H1 (cell line): ENCODE data around the gene NMD3. TPM values are rescaled to one million over a fixed set of nuclear protein-coding genes. Genes with fewer than 3 reads are reported as not detected.

Experiments used
- CTCF ChIA-PET: fragments of 300-600 bp; sonication (Branson Sonifier 250); formaldehyde crosslinking; loops from one replicate; lab custom pipeline; 2021; ENCODE audit not compliant: partially characterized antibody; lab: Charles Lee
- POLR2A ChIA-PET: fragments of 300-600 bp; sonication (Branson Sonifier 250); formaldehyde crosslinking; loops from one replicate; lab custom pipeline; 2021; ENCODE audit warnings: inconsistent platforms; ENCODE audit not compliant: partially characterized antibody; lab: Charles Lee
- DNase-seq, 2 experiments: peaks; one replicate each; pipeline versions ENCODE4 v3.0.0 to v3.0.0-alpha.2; 2010 to 2022; ENCODE audit warnings: low spot score in 2 of 2, low read depth in 1 of 2, mixed read lengths in 1 of 2
- FAIRE-seq: peaks from 2 replicates; lab custom pipeline; 2011; peaks lifted over from hg19 to GRCh38; lab: Jason Lieb, UNC
- H2AFZ ChIP-seq: 2 replicates; pipeline ENCODE4 v1.8.1; 2012; ENCODE audit warnings: low read length, inconsistent platforms
- H2AK5ac ChIP-seq: 2 replicates; pipeline ENCODE4 v1.6.1; 2013; ENCODE audit warnings: low read depth, low read length
- H2BK120ac ChIP-seq: replicated peaks from 2 replicates; pipeline ENCODE3; 2013; ENCODE audit warnings: low read depth, low read length, inconsistent platforms
- H2BK12ac ChIP-seq: 2 replicates; pipeline ENCODE4 v1.6.1; 2013; ENCODE audit warnings: low read depth, low read length
- H2BK15ac ChIP-seq: 2 replicates; pipeline ENCODE4 v1.6.1; 2013; ENCODE audit warnings: low read length
- H2BK20ac ChIP-seq: 2 replicates; pipeline ENCODE4 v1.6.1; 2013; ENCODE audit warnings: low read length
- H2BK5ac ChIP-seq: 2 replicates; pipeline ENCODE4 v1.6.1; 2013; ENCODE audit warnings: low read depth, low read length
- H3K14ac ChIP-seq: 2 replicates; pipeline ENCODE4 v1.6.1; 2013; ENCODE audit warnings: inconsistent platforms; ENCODE audit not compliant: insufficient read length
- H3K18ac ChIP-seq: 2 replicates; pipeline ENCODE4 v1.6.1; 2013; ENCODE audit warnings: low read length; ENCODE audit errors: extremely low read depth
- H3K23ac ChIP-seq: 2 replicates; pipeline ENCODE4 v1.6.1; 2013; ENCODE audit warnings: inconsistent platforms; ENCODE audit not compliant: insufficient read length
- H3K23me2 ChIP-seq: 2 replicates; pipeline ENCODE4 v1.6.1; 2013; ENCODE audit warnings: low read depth, low read length
- H3K27ac ChIP-seq: 2 replicates; pipeline ENCODE4 v1.6.1; 2011; ENCODE audit warnings: low read depth, low read length, inconsistent platforms
- H3K27me3 ChIP-seq, 4 experiments: replicated peaks in 1 of 4; 1 replicate in 1 of 4; 2 replicates in 3 of 4; pipeline versions ENCODE4 v1.6.1 to v1.8.1; 2011 to 2013; ENCODE audit warnings: low read length in 3 of 4, mild to moderate bottlenecking in 3 of 4, inconsistent platforms in 2 of 4, mixed read lengths in 2 of 4, moderate library complexity in 1 of 4; ENCODE audit not compliant: control insufficient read depth in 3 of 4, insufficient read depth in 3 of 4; ENCODE audit errors: extremely low read depth in 1 of 4
- H3K36me3 ChIP-seq, 4 experiments: 2 replicates each; pipeline versions ENCODE4 v1.6.1 to v1.8.1; 2011 to 2013; ENCODE audit warnings: mild to moderate bottlenecking in 4 of 4, low read length in 3 of 4, moderate library complexity in 2 of 4, control low read depth in 1 of 4, inconsistent platforms in 1 of 4; ENCODE audit not compliant: insufficient read depth in 4 of 4, control insufficient read depth in 2 of 4
- H3K4ac ChIP-seq: replicated peaks from 2 replicates; pipeline ENCODE3; 2013; ENCODE audit warnings: low read length, low read depth, mixed read lengths, inconsistent platforms; ENCODE audit not compliant: insufficient read length
- H3K4me1 ChIP-seq, 4 experiments: replicated peaks in 1 of 4; 1 replicate in 1 of 4; 2 replicates in 3 of 4; pipeline versions ENCODE4 v1.6.1 to v1.8.1; 2011 to 2013; ENCODE audit warnings: low read length in 3 of 4, inconsistent platforms in 2 of 4, mixed read lengths in 1 of 4; ENCODE audit not compliant: insufficient read depth in 4 of 4, control insufficient read depth in 3 of 4
- H3K4me2 ChIP-seq, 2 experiments: 2 replicates each; pipeline versions ENCODE4 v1.6.1 to v1.8.1; 2011 to 2013; ENCODE audit warnings: low read depth in 2 of 2, low read length in 2 of 2, control low read depth in 1 of 2, inconsistent platforms in 1 of 2, mild to moderate bottlenecking in 1 of 2; ENCODE audit not compliant: insufficient read depth in 1 of 2
- H3K4me3 ChIP-seq, 4 experiments: fragments of 200-600, 300-600 bp in 1 of 4; sonication (generic), shearing (Covaris generic), sonication (Bioruptor Twin) in 1 of 4; 2 replicates each; pipeline versions ENCODE4 v1.5.1 to v1.8.1; 2011 to 2016; ENCODE audit warnings: low read length in 4 of 4, low read depth in 3 of 4, control low read depth in 2 of 4, inconsistent platforms in 2 of 4, mild to moderate bottlenecking in 2 of 4, mixed read lengths in 1 of 4, moderate library complexity in 1 of 4; ENCODE audit not compliant: insufficient read depth in 2 of 4; ENCODE audit errors: extremely low read depth in 1 of 4
- H3K56ac ChIP-seq: replicated peaks from 2 replicates; pipeline ENCODE3; 2013; ENCODE audit warnings: low read depth, mild to moderate bottlenecking, mixed read lengths, low read length, inconsistent platforms; ENCODE audit not compliant: insufficient read length
- H3K79me1 ChIP-seq: 2 replicates; pipeline ENCODE4 v1.6.1; 2013; ENCODE audit warnings: low read depth, low read length, control low read depth
- H3K79me2 ChIP-seq, 2 experiments: 2 replicates each; pipeline versions ENCODE4 v1.6.1 to v1.8.1; 2012 to 2013; ENCODE audit warnings: low read length in 2 of 2, mild to moderate bottlenecking in 2 of 2, inconsistent platforms in 1 of 2; ENCODE audit not compliant: insufficient read depth in 2 of 2, control insufficient read depth in 1 of 2
- H3K9ac ChIP-seq, 4 experiments: replicated peaks in 1 of 4; 1 replicate in 1 of 4; 2 replicates in 3 of 4; pipeline versions ENCODE4 v1.6.1 to v1.8.1; 2011 to 2013; ENCODE audit warnings: low read depth in 3 of 4, low read length in 3 of 4, control low read depth in 2 of 4, mild to moderate bottlenecking in 2 of 4, moderate library complexity in 2 of 4, inconsistent platforms in 1 of 4; ENCODE audit errors: extremely low read depth in 1 of 4
- H3K9me3 ChIP-seq, 2 experiments: 2 replicates each; pipeline versions ENCODE4 v1.6.1 to v1.8.1; 2012 to 2013; ENCODE audit warnings: mild to moderate bottlenecking in 2 of 2, moderate library complexity in 2 of 2, control low read depth in 1 of 2, inconsistent platforms in 1 of 2, low read depth in 1 of 2, low read length in 1 of 2, mixed read lengths in 1 of 2; ENCODE audit not compliant: insufficient read depth in 2 of 2
- H4K20me1 ChIP-seq, 2 experiments: replicated peaks in 1 of 2; 2 replicates each; pipeline versions ENCODE3 to v1.8.1; 2011 to 2013; ENCODE audit warnings: inconsistent platforms in 2 of 2, low read length in 2 of 2, mild to moderate bottlenecking in 1 of 2; ENCODE audit not compliant: insufficient read depth in 2 of 2, control insufficient read depth in 1 of 2
- H4K5ac ChIP-seq: 2 replicates; pipeline ENCODE4 v1.6.1; 2013; ENCODE audit warnings: low read length, low read depth, mixed read lengths, inconsistent platforms; ENCODE audit not compliant: insufficient read length
- H4K8ac ChIP-seq: 2 replicates; pipeline ENCODE4 v1.8.0; 2013; ENCODE audit warnings: mild to moderate bottlenecking, moderate library complexity, low read length, inconsistent platforms; ENCODE audit not compliant: insufficient read depth; ENCODE audit errors: extremely low read depth
- H4K91ac ChIP-seq: replicated peaks from 2 replicates; pipeline ENCODE3; 2013; ENCODE audit warnings: low read length, mixed read lengths, inconsistent platforms; ENCODE audit not compliant: insufficient read length
- ASH2L ChIP-seq: fragments of 200-600, 300-600 bp; sonication (generic); IDR thresholded peaks from one replicate; pipeline ENCODE4 v1.7.1; 2017; ENCODE audit warnings: low read length
- ATF2 ChIP-seq: IDR thresholded peaks from 2 replicates; pipeline ENCODE4 v1.6.1; 2012; ENCODE audit warnings: low read length, inconsistent platforms
- CBX5 ChIP-seq: fragments of 300-800, 300-1000 bp; sonication (generic); IDR thresholded peaks from 2 replicates; pipeline ENCODE4 v1.7.1; 2016; ENCODE audit warnings: antibody characterized with exemption, low read length, low read depth
- CHD1 ChIP-seq: IDR thresholded peaks from 2 replicates; pipeline ENCODE4 v1.6.1; 2012; ENCODE audit warnings: low read depth, low read length, improper control_type of control experiment
- CHD2 ChIP-seq: IDR thresholded peaks from 2 replicates; pipeline ENCODE4 v1.6.1; 2012; ENCODE audit warnings: low read length, improper control_type of control experiment
- CREB1 ChIP-seq: IDR thresholded peaks from 2 replicates; pipeline ENCODE4 v1.6.1; 2012; ENCODE audit warnings: inconsistent platforms
- GTF2F1 ChIP-seq: IDR thresholded peaks from 2 replicates; pipeline ENCODE4 v1.6.1; 2012; ENCODE audit warnings: low read depth, low read length, improper control_type of control experiment, borderline replicate concordance
- JUND ChIP-seq: IDR thresholded peaks from 2 replicates; pipeline ENCODE4 v1.6.1; 2011; ENCODE audit warnings: mild to moderate bottlenecking, improper control_type of control experiment, low read length
- PHF8 ChIP-seq: fragments of 200-600 bp; sonication (generic); conservative IDR thresholded peaks from 2 replicates; pipeline ENCODE4 v1.7.1; 2012; ENCODE audit warnings: low read depth, mild to moderate bottlenecking, inconsistent platforms, low read length, moderate library complexity
- POLR2AphosphoS5 ChIP-seq: IDR thresholded peaks from 2 replicates; pipeline ENCODE4 v1.6.1; 2011; ENCODE audit warnings: low read depth, low read length
- RAD21 ChIP-seq, 2 experiments: IDR thresholded peaks in 1 of 2; conservative IDR thresholded peaks in 1 of 2; 2 replicates each; pipeline ENCODE4 v1.6.1; 2011; ENCODE audit warnings: low read depth in 2 of 2, low read length in 2 of 2, improper control_type of control experiment in 1 of 2, inconsistent platforms in 1 of 2, mild to moderate bottlenecking in 1 of 2, moderate library complexity in 1 of 2
- SIX5 ChIP-seq: IDR thresholded peaks from 2 replicates; pipeline ENCODE4 v1.6.1; 2011; ENCODE audit warnings: mild to moderate bottlenecking, low read depth, low read length
- TBP ChIP-seq: IDR thresholded peaks from 2 replicates; pipeline ENCODE4 v1.6.1; 2011; ENCODE audit warnings: low read depth, low read length, improper control_type of control experiment
- WGBS, 2 experiments: shearing (Covaris generic) in 1 of 2; methylation state at CpG; one replicate each; pipeline versions ENCODE4 v1.1.6 to v1.1.7; 2013 to 2015; ENCODE audit warnings: low lambda C conversion rate in 2 of 2, mixed read lengths in 2 of 2, inconsistent platforms in 1 of 2, low coverage in 1 of 2, missing lambda C conversion rate in 1 of 2; ENCODE audit not compliant: insufficient replicate concordance in 2 of 2, insufficient coverage in 1 of 2, insufficient read length in 1 of 2; ENCODE audit errors: extremely low coverage in 1 of 2, missing lambda C conversion rate in 1 of 2; 5-methylcytosine and 5-hydroxymethylcytosine counted together
- polyA plus RNA-seq, 7 experiments: library from polyadenylated mRNA; depleted of rRNA in 3 of 7; stranded (reverse) in 5 of 7; unstranded in 2 of 7; fragments of >200 nt in 5 of 7; fragments of 200-250 nt in 2 of 7; gene quantifications; 1 replicate in 5 of 7; 2 replicates in 1 of 7; 4 replicates in 1 of 7; pipeline versions ENCODE4 v1.2.1 to v1.2.3, GENCODE V29; 2011 to 2013; ENCODE audit warnings: missing spikeins in 2 of 7, mixed read lengths in 2 of 7
- total RNA-seq: library from RNA; stranded (reverse); fragmentation: NEBNext Ultra II Directional; extraction: Animal tissue kit (Norgen Biotek cat#: 25700); gene quantifications from 2 replicates; pipeline ENCODE4 v1.2.1, GENCODE V29; 2021

The NMD3 gene
- total and polyA plus RNA-seq, 2 of the 8 experiments (the other 6 are each of a cell fraction or from before 2014, with no cell fraction given) = 12.1 to 64.2 TPM

GRCh38 chr3:161177991-161178390 lies 43.1 kb upstream of the NMD3 start:
- no peaks in the 10 kb centered on the region for H3K79me2 ChIP-seq
- no peak for FAIRE-seq
- H3K27ac ChIP-seq = no peak overlapping the region
- no peak overlapping the region for H4K8ac ChIP-seq
- H2AFZ ChIP-seq = no peak overlapping the region
- H3K36me3 ChIP-seq = no peaks in the 10 kb centered on the region
- H4K91ac ChIP-seq = no peak overlapping the region
- no peak overlapping the region for H3K9ac ChIP-seq
- H3K18ac ChIP-seq = no peak overlapping the region
- no peaks in the 10 kb centered on the region for H3K23me2 ChIP-seq
- H4K5ac ChIP-seq = no peak overlapping the region
- POLR2A ChIA-PET = no interaction called here
- H2BK20ac ChIP-seq = no peak overlapping the region
- no peaks in the 10 kb centered on the region for H3K9me3 ChIP-seq
- H3K27me3 ChIP-seq = no peaks in the 10 kb centered on the region
- no peak overlapping the region for H3K4ac ChIP-seq
- H3K79me1 ChIP-seq = no peaks in the 10 kb centered on the region
- H2BK120ac ChIP-seq = no peak overlapping the region
- H2BK15ac ChIP-seq = no peak overlapping the region
- H2AK5ac ChIP-seq = no peak overlapping the region
- 88% methylated on average over 3 of the region's 3 CpGs; no CpG with 5 or more reads in 1 of the 2 experiments for WGBS, 2 experiments
- no peaks in the 10 kb centered on the region for H3K4me1 ChIP-seq
- H2BK12ac ChIP-seq = no peak overlapping the region
- H2BK5ac ChIP-seq = no peak overlapping the region
- H3K4me2 ChIP-seq = no peak overlapping the region
- H3K4me3 ChIP-seq = no peak overlapping the region
- TF ChIP-seq CREB1 (no peak), PHF8 (no peak), POLR2AphosphoS5 (no peak), JUND (no peak), CBX5 (no peak), CHD1 (no peak), ATF2 (no peak), ASH2L (no peak), GTF2F1 (no peak), TBP (no peak), RAD21 (IDR thresholded peaks at IDR 0.05 in 1 of 2, conservative IDR thresholded peaks at IDR 0.05 in 1 of 2; ENCODE audit: low read depth in 2 of 2, low read length in 2 of 2) (no peak), CHD2 (no peak), SIX5 (no peak)
- TF ChIP-seq, all 59 proteins: peak for 0
- Histone ChIP-seq H3K23ac (no peak overlapping the region), H3K56ac (no peak overlapping the region), H3K14ac (no peak overlapping the region), H4K20me1 (no peaks in the 10 kb centered on the region)
- no peak for DNase-seq
- CTCF ChIA-PET = interaction anchor here (1.1 to 1.8 kb wide), 3 partner anchors 8 to 19 kb away, joined by 4 to 5 read pairs (median 5); no protein-coding TSS in a partner anchor
